Neural cell (in vitro differentiated cells): ENCODE data around the gene MINDY4B. TPM values are rescaled to one million over a fixed set of nuclear protein-coding genes. Genes with fewer than 3 reads are reported as not detected.

Source experiments
- H2AFZ ChIP-seq: fragments of 200-600, 300-800 bp; sonication (generic), shearing (Covaris generic); 2 replicates; pipeline ENCODE4 v1.6.0; 2014; ENCODE audit warnings: low read depth, mild to moderate bottlenecking, antibody characterized with exemption, low read length, moderate library complexity
- H3F3A ChIP-seq: fragments of 200-600 bp; shearing (Covaris generic); 2 replicates; pipeline ENCODE4 v1.6.1; 2016; ENCODE audit warnings: mild to moderate bottlenecking, moderate library complexity, mixed read lengths, antibody characterized with exemption, low read length; ENCODE audit not compliant: insufficient read depth, poor library complexity, severe bottlenecking
- H3K27ac ChIP-seq: fragments of 200-600, 300-800 bp; sonication (generic), shearing (Covaris generic); 2 replicates; pipeline ENCODE4 v1.5.1; 2014; ENCODE audit warnings: mild to moderate bottlenecking, low read length, moderate library complexity
- H3K27me3 ChIP-seq: fragments of 300-800, 200-600 bp; sonication (generic), shearing (Covaris generic); 2 replicates; pipeline ENCODE4 v1.6.0; 2014; ENCODE audit warnings: mild to moderate bottlenecking, low read depth, low read length, moderate library complexity; ENCODE audit not compliant: insufficient read depth
- H3K36me3 ChIP-seq: fragments of 300-800, 200-600 bp; sonication (generic), shearing (Covaris generic); 2 replicates; pipeline ENCODE4 v1.5.1; 2014; ENCODE audit warnings: mild to moderate bottlenecking, antibody characterized with exemption, low read length, moderate library complexity; ENCODE audit not compliant: insufficient read depth
- H3K4me2 ChIP-seq: fragments of 300-800, 200-600 bp; sonication (generic), shearing (Covaris generic); 2 replicates; pipeline ENCODE4 v1.6.0; 2014; ENCODE audit warnings: mild to moderate bottlenecking, low read length
- H3K4me3 ChIP-seq: fragments of 300-800, 200-600 bp; sonication (generic), shearing (Covaris generic); 2 replicates; pipeline ENCODE4 v1.5.1; 2014; ENCODE audit warnings: mild to moderate bottlenecking, low read length, moderate library complexity
- H3K79me2 ChIP-seq: fragments of 200-600 bp; shearing (Covaris generic); replicated peaks from 2 replicates; pipeline ENCODE4 v1.6.0; 2014; ENCODE audit warnings: mild to moderate bottlenecking, low read length, moderate library complexity; ENCODE audit not compliant: insufficient read depth
- H3K9ac ChIP-seq: fragments of 300-800, 200-600 bp; sonication (generic), shearing (Covaris generic); 2 replicates; pipeline ENCODE4 v1.6.1; 2016; ENCODE audit warnings: mild to moderate bottlenecking, low read length, mixed read lengths
- H3K9me2 ChIP-seq: fragments of 200-600 bp; shearing (Covaris generic); 2 replicates; pipeline ENCODE4 v1.6.1; 2016; ENCODE audit warnings: mild to moderate bottlenecking, low read length, mixed read lengths; ENCODE audit not compliant: insufficient read depth
- H3K9me3 ChIP-seq: fragments of 200-600, 300-800 bp; sonication (generic), shearing (Covaris generic); 2 replicates; pipeline ENCODE4 v1.6.1; 2016; ENCODE audit warnings: mild to moderate bottlenecking, mixed run types, low read length, moderate library complexity, mixed read lengths
- H4K20me1 ChIP-seq: fragments of 200-600 bp; shearing (Covaris generic); 2 replicates; pipeline ENCODE4 v1.6.1; 2016; ENCODE audit warnings: mild to moderate bottlenecking, mixed run types; ENCODE audit not compliant: insufficient read depth
- CTCF ChIP-seq: fragments of 450-650 bp; IDR thresholded peaks from 2 replicates; pipeline ENCODE4 v1.5.1; 2014; ENCODE audit warnings: antibody characterized with exemption, mild to moderate bottlenecking, moderate library complexity; ENCODE audit not compliant: poor library complexity, severe bottlenecking
- EP300 ChIP-seq: fragments of 450-650 bp; conservative IDR thresholded peaks from 2 replicates; pipeline ENCODE4 v1.6.1; 2014; ENCODE audit warnings: antibody characterized with exemption, mild to moderate bottlenecking, moderate library complexity; ENCODE audit not compliant: poor library complexity, severe bottlenecking
- EZH2 ChIP-seq: fragments of 200-600, 300-800 bp; shearing (Covaris generic), sonication (generic); IDR thresholded peaks from 2 replicates; pipeline ENCODE4 v1.6.1; 2014; ENCODE audit warnings: antibody characterized with exemption, low read length, borderline replicate concordance, mild to moderate bottlenecking; ENCODE audit not compliant: insufficient read depth, poor library complexity, severe bottlenecking
- POLR2AphosphoS5 ChIP-seq: IDR thresholded peaks from 2 replicates; pipeline ENCODE4 v1.6.1; 2012
- REST ChIP-seq: IDR thresholded peaks from 2 replicates; pipeline ENCODE4 v1.6.1; 2012; ENCODE audit warnings: borderline replicate concordance
- TAF1 ChIP-seq: IDR thresholded peaks from 2 replicates; pipeline ENCODE4 v1.6.1; 2012; ENCODE audit warnings: low read depth
- polyA plus RNA-seq: library from polyadenylated mRNA; depleted of rRNA; stranded (reverse); fragments of >200 nt; gene quantifications from 2 replicates; pipeline ENCODE4 v1.2.3, GENCODE V29; 2014

Gene MINDY4B
- polyA plus RNA-seq, 1 donor from 2014 or later = not detected

- Histone ChIP-seq H3K9me2 (no peaks in the 10 kb centered on the region), H3K36me3 (no peaks in the 10 kb centered on the region), H3K9ac (no peak overlapping the region), H3K9me3 (no peaks in the 10 kb centered on the region), H2AFZ (no peak overlapping the region), H3K79me2 (no peaks in the 10 kb centered on the region), H3F3A (no peaks in the 10 kb centered on the region), H4K20me1 (no peaks in the 10 kb centered on the region), H3K4me2 (no peak overlapping the region), H3K4me3 (no peak overlapping the region), H3K27ac (no peak overlapping the region), H3K27me3 (no peaks in the 10 kb centered on the region)
- TF ChIP-seq POLR2AphosphoS5 (no peak), CTCF (no peak)
These were observed 6.1 kb downstream of the MINDY4B start for GRCh38 chr3:150899141-150899540.

- Histone ChIP-seq H3K36me3 (no peaks in the 10 kb centered on the region), H3K9me2 (no peaks in the 10 kb centered on the region), H3F3A (no peaks in the 10 kb centered on the region), H3K4me2 (no peak overlapping the region), H3K27me3 (no peaks in the 10 kb centered on the region), H3K9me3 (no peaks in the 10 kb centered on the region), H3K27ac (no peak overlapping the region), H3K9ac (no peak overlapping the region), H4K20me1 (no peaks in the 10 kb centered on the region), H2AFZ (no peak overlapping the region), H3K79me2 (no peaks in the 10 kb centered on the region), H3K4me3 (no peak overlapping the region)
- TF ChIP-seq POLR2AphosphoS5 (no peak), EZH2 (no peak)
These were observed 7.0 kb downstream of the MINDY4B start for GRCh38 chr3:150898046-150898754.

- no peaks in the 10 kb centered on the region for H3K27me3 ChIP-seq
- H2AFZ ChIP-seq = no peak overlapping the region
- H3K9me2 ChIP-seq = no peaks in the 10 kb centered on the region
- H3F3A ChIP-seq = no peaks in the 10 kb centered on the region
- no peak overlapping the region for H3K4me3 ChIP-seq
- H3K4me2 ChIP-seq = no peak overlapping the region
- no peak overlapping the region for H3K9ac ChIP-seq
- H3K79me2 ChIP-seq = no peaks in the 10 kb centered on the region
- H3K9me3 ChIP-seq = no peaks in the 10 kb centered on the region
- H3K27ac ChIP-seq = no peak overlapping the region
- TF ChIP-seq CTCF (no peak), REST (no peak), TAF1 (no peak), EZH2 (no peak), EP300 (no peak)
- H4K20me1 ChIP-seq = no peaks in the 10 kb centered on the region
- H3K36me3 ChIP-seq = no peaks in the 10 kb centered on the region
These were observed 7.6 kb downstream of the MINDY4B start for GRCh38 chr3:150897592-150897991.
